Activated CD4-positive, alpha-beta T cell treated with anti-CD3 and anti-CD28 coated beads, Interleukin-2, amount 10 ng/mL, durations not matched to agents 7 days and 5 days (primary cell): ENCODE measurements around the gene DGKI. TPM values are rescaled to one million over a fixed set of nuclear protein-coding genes. Genes with fewer than 3 reads are reported as not detected.

ENCODE experiments used
- CTCF ChIA-PET: fragments of 350-600 bp; sonication (Branson Sonifier 250); formaldehyde crosslinking; loops from one replicate; lab custom pipeline; 2021; ENCODE audit warnings: antibody characterized with exemption; lab: Charles Lee
- POLR2A ChIA-PET: fragments of 350-600 bp; sonication (Branson Sonifier 250); formaldehyde crosslinking; loops from one replicate; lab custom pipeline; 2021; ENCODE audit warnings: antibody characterized with exemption; lab: Charles Lee
- DNase-seq: peaks from one replicate; pipeline ENCODE4 v3.0.0-alpha.2; 2020
- H3K27ac Mint-ChIP-seq: one replicate; pipeline ENCODE4 v1.8.0; 2021; ENCODE audit warnings: mild to moderate bottlenecking, moderate library complexity, mixed read lengths
- H3K27me3 Mint-ChIP-seq: one replicate; pipeline ENCODE4 v1.8.0; 2021; ENCODE audit warnings: mixed read lengths
- H3K36me3 Mint-ChIP-seq: one replicate; pipeline ENCODE4 v1.8.0; 2021; ENCODE audit warnings: low read depth, mixed read lengths
- H3K4me1 Mint-ChIP-seq: one replicate; pipeline ENCODE4 v1.8.0; 2021; ENCODE audit warnings: mixed read lengths
- H3K4me3 Mint-ChIP-seq: one replicate; pipeline ENCODE4 v1.8.0; 2021; ENCODE audit warnings: mild to moderate bottlenecking, moderate library complexity, mixed read lengths
- H3K9me3 Mint-ChIP-seq: one replicate; pipeline ENCODE4 v1.8.0; 2021; ENCODE audit warnings: mixed read lengths
- total RNA-seq, 2 experiments: library from RNA; stranded (reverse); gene quantifications; one replicate each; pipeline ENCODE4 v1.2.3, GENCODE V29; 2021

The DGKI gene
- total RNA-seq, 2 experiments from 2014 or later: 0.06 to 0.25 TPM

- H3K4me3 Mint-ChIP-seq: no peak overlapping the region
- DNase-seq: no peak
- no peaks in the 10 kb centered on the region for H3K36me3 Mint-ChIP-seq
- no peak overlapping the region for H3K27ac Mint-ChIP-seq
- H3K4me1 Mint-ChIP-seq: no peaks in the 10 kb centered on the region
- POLR2A ChIA-PET: no interaction called here
- CTCF ChIA-PET: interaction anchor here (0.6 kb wide), 1 partner anchor 19 kb away, joined by 4 read pairs; no protein-coding TSS in a partner anchor
- H3K9me3 Mint-ChIP-seq: no peaks in the 10 kb centered on the region
- no peaks in the 10 kb centered on the region for H3K27me3 Mint-ChIP-seq
These were observed 429.3 kb downstream of the DGKI start for GRCh38 chr7:137417464-137417863.

GRCh38 chr7:137413901-137414300, 432.9 kb downstream of the DGKI start:
- CTCF ChIA-PET: no interaction called here
- H3K27me3 Mint-ChIP-seq: no peaks in the 10 kb centered on the region
- H3K4me3 Mint-ChIP-seq: no peak overlapping the region
- no peak overlapping the region for H3K27ac Mint-ChIP-seq
- POLR2A ChIA-PET: no interaction called here
- no peaks in the 10 kb centered on the region for H3K36me3 Mint-ChIP-seq
- H3K4me1 Mint-ChIP-seq: no peaks in the 10 kb centered on the region
- H3K9me3 Mint-ChIP-seq: no peaks in the 10 kb centered on the region
- no peak for DNase-seq

- H3K27ac Mint-ChIP-seq: no peak overlapping the region
- H3K4me1 Mint-ChIP-seq: no peaks in the 10 kb centered on the region
- no peaks in the 10 kb centered on the region for H3K27me3 Mint-ChIP-seq
- no peak overlapping the region for H3K4me3 Mint-ChIP-seq
- CTCF ChIA-PET: no interaction called here
- H3K36me3 Mint-ChIP-seq: no peaks in the 10 kb centered on the region
- no peaks in the 10 kb centered on the region for H3K9me3 Mint-ChIP-seq
- POLR2A ChIA-PET: no interaction called here
- no peak for DNase-seq
These were observed 435.3 kb downstream of the DGKI start for GRCh38 chr7:137411446-137411845.

GRCh38 chr7:137408126-137408525, 438.6 kb downstream of the DGKI start:
- Mint-ChIP-seq H3K27me3 (no peaks in the 10 kb centered on the region), H3K27ac (no peak overlapping the region), H3K4me3 (no peak overlapping the region), H3K9me3 (no peaks in the 10 kb centered on the region), H3K4me1 (no peaks in the 10 kb centered on the region), H3K36me3 (no peaks in the 10 kb centered on the region)
- no peak for DNase-seq
- ChIA-PET POLR2A (no interaction called here), CTCF (no interaction called here)

- H3K36me3 Mint-ChIP-seq: no peaks in the 10 kb centered on the region
- POLR2A ChIA-PET: interaction anchor here (0.6 kb wide), 1 partner anchor 145 kb away, joined by 3 read pairs; no protein-coding TSS in a partner anchor
- no peak overlapping the region for H3K27ac Mint-ChIP-seq
- DNase-seq: no peak
- H3K4me1 Mint-ChIP-seq: no peaks in the 10 kb centered on the region
- no peaks in the 10 kb centered on the region for H3K27me3 Mint-ChIP-seq
- CTCF ChIA-PET: no interaction called here
- H3K4me3 Mint-ChIP-seq: no peak overlapping the region
- no peaks in the 10 kb centered on the region for H3K9me3 Mint-ChIP-seq
These were observed 439.7 kb downstream of the DGKI start for GRCh38 chr7:137407078-137407477.

- CTCF ChIA-PET: no interaction called here
- no peak overlapping the region for H3K27ac Mint-ChIP-seq
These were observed 442.0 kb downstream of the DGKI start for GRCh38 chr7:137404660-137405317.

GRCh38 chr7:137403353-137403695, 443.4 kb downstream of the DGKI start:
- ChIA-PET CTCF (no interaction called here), POLR2A (no interaction called here)
- H3K4me3 Mint-ChIP-seq: no peak overlapping the region
- no peaks in the 10 kb centered on the region for H3K27me3 Mint-ChIP-seq
- no peaks in the 10 kb centered on the region for H3K4me1 Mint-ChIP-seq
- H3K9me3 Mint-ChIP-seq: no peaks in the 10 kb centered on the region
- no peaks in the 10 kb centered on the region for H3K36me3 Mint-ChIP-seq
- no peak overlapping the region for H3K27ac Mint-ChIP-seq
- no peak for DNase-seq

More at GRCh38 chr7:137404660-137405317, 442.0 kb downstream of the DGKI start:
- no peaks in the 10 kb centered on the region for H3K27me3 Mint-ChIP-seq
- no peaks in the 10 kb centered on the region for H3K4me1 Mint-ChIP-seq
- H3K9me3 Mint-ChIP-seq: no peaks in the 10 kb centered on the region
- H3K36me3 Mint-ChIP-seq: no peaks in the 10 kb centered on the region
- POLR2A ChIA-PET: no interaction called here
- no peak for DNase-seq
- H3K4me3 Mint-ChIP-seq: no peak overlapping the region

GRCh38 chr7:137402536-137403352, 444.0 kb downstream of the DGKI start:
- Mint-ChIP-seq H3K9me3 (no peaks in the 10 kb centered on the region), H3K27ac (no peak overlapping the region), H3K4me1 (no peaks in the 10 kb centered on the region), H3K36me3 (no peaks in the 10 kb centered on the region), H3K27me3 (no peaks in the 10 kb centered on the region), H3K4me3 (no peak overlapping the region)
- CTCF ChIA-PET: no interaction called here
- no peak for DNase-seq
- POLR2A ChIA-PET: no interaction called here

- Mint-ChIP-seq H3K4me3 (no peak overlapping the region), H3K9me3 (no peaks in the 10 kb centered on the region), H3K27ac (no peak overlapping the region), H3K27me3 (no peaks in the 10 kb centered on the region), H3K36me3 (no peaks in the 10 kb centered on the region), H3K4me1 (no peaks in the 10 kb centered on the region)
- CTCF ChIA-PET: no interaction called here
- no peak for DNase-seq
- POLR2A ChIA-PET: interaction anchor here (0.6 kb wide), 1 partner anchor 92 kb away, joined by 3 read pairs; no protein-coding TSS in a partner anchor
These were observed 446.6 kb downstream of the DGKI start for GRCh38 chr7:137399827-137400823.

GRCh38 chr7:137396051-137396450, 450.7 kb downstream of the DGKI start:
- Mint-ChIP-seq H3K27me3 (no peaks in the 10 kb centered on the region), H3K9me3 (no peaks in the 10 kb centered on the region), H3K4me3 (no peak overlapping the region), H3K36me3 (no peaks in the 10 kb centered on the region), H3K27ac (no peak overlapping the region), H3K4me1 (no peaks in the 10 kb centered on the region)
- ChIA-PET POLR2A (no interaction called here), CTCF (no interaction called here)
- DNase-seq: no peak

GRCh38 chr7:137395420-137395819, 451.4 kb downstream of the DGKI start:
- DNase-seq: no peak
- ChIA-PET CTCF (interaction anchor here (1.1 kb wide), 1 partner anchor 10 kb away, joined by 3 read pairs; no protein-coding TSS in a partner anchor), POLR2A (no interaction called here)
- no peak overlapping the region for H3K27ac Mint-ChIP-seq
- H3K36me3 Mint-ChIP-seq: no peaks in the 10 kb centered on the region
- H3K27me3 Mint-ChIP-seq: no peaks in the 10 kb centered on the region
- no peaks in the 10 kb centered on the region for H3K4me1 Mint-ChIP-seq
- H3K9me3 Mint-ChIP-seq: no peaks in the 10 kb centered on the region
- no peak overlapping the region for H3K4me3 Mint-ChIP-seq

GRCh38 chr7:137393570-137393969, 453.2 kb downstream of the DGKI start:
- Mint-ChIP-seq H3K27me3 (no peaks in the 10 kb centered on the region), H3K9me3 (no peaks in the 10 kb centered on the region), H3K4me3 (no peak overlapping the region), H3K36me3 (no peaks in the 10 kb centered on the region), H3K27ac (no peak overlapping the region), H3K4me1 (no peaks in the 10 kb centered on the region)
- DNase-seq: no peak
- ChIA-PET CTCF (no interaction called here), POLR2A (no interaction called here)
